ENCODE results near the gene RAB10.
"Not testable (repeated sequence)": the region's sequence is repeated elsewhere in the genome, so short reads cannot be mapped to it uniquely, and the experiment has no call there.

Gene RAB10

GRCh38 chr2:26016012-26016705 lies 17.7 kb upstream of the RAB10 start:
- DNase-seq (ENCODE audit: low read depth in 1 of 2, low spot score in 1 of 2) = no peak

- DNase-seq (ENCODE audit: low read depth in 1 of 2, low spot score in 1 of 2) = not testable (repeated sequence)
These were observed 17.2 kb upstream of the RAB10 start for GRCh38 chr2:26016706-26017045.

- no peak for DNase-seq (ENCODE audit: low read depth in 1 of 2, low spot score in 1 of 2)
These were observed 16.3 kb upstream of the RAB10 start for GRCh38 chr2:26017464-26018183.

GRCh38 chr2:26018184-26019055 lies 15.5 kb upstream of the RAB10 start:
- DNase-seq (ENCODE audit: low read depth in 1 of 2, low spot score in 1 of 2) = peak in 1 of 2 donors; percentile 13

DNA sequence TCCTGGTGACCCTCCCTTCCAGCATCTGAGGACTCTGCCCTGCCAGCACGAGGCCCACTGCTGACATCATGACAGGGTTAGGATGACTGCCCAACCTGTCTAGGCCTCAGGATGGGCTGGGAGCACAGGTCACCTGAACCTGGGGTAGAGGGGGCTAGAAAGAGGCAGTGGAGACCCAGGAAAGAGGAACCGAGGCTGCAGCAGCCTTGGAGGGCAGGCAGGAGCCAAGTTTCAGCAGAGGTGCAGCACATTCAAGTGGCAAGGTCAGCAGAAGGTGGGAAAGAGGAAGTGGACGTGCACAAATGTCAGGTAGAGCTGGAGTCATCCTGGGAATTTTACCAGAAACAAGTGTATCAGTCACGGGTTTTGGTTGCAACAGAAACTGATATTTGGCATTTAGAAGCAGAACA lies 13.6 kb upstream of the RAB10 start:
- DNase-seq (ENCODE audit: low read depth in 1 of 2, low spot score in 1 of 2) = no peak

GRCh38 chr2:26024260-26024659 lies 9.6 kb upstream of the RAB10 start:
- no peak for DNase-seq (ENCODE audit: low read depth in 1 of 2, low spot score in 1 of 2)

- no peak for DNase-seq (ENCODE audit: low read depth in 1 of 2, low spot score in 1 of 2)
These were observed 8.4 kb upstream of the RAB10 start for GRCh38 chr2:26025509-26025908.

DNA sequence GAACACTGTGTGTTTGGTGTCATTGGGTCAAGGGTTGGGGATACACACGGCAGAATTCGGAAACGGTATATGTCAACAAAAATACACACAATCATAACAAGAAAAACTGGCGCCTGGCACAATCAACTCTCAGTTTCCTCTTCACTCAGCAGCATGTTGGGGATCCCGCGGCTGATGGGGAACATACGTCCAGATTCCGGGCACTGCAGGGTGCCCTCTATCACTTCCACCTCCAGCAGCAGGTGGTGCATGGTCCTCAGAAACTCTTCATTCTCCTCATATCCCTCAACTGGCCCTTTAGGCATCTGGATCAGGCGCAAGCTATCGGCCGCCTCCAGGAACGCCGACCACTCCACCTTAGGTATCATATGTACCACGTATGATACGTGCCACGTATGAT lies 5.8 kb upstream of the RAB10 start:
- not testable (repeated sequence) for DNase-seq (ENCODE audit: low read depth in 1 of 2, low spot score in 1 of 2)

- DNase-seq (ENCODE audit: low read depth in 1 of 2, low spot score in 1 of 2) = not testable (repeated sequence)
These were observed 1.2 kb upstream of the RAB10 start for GRCh38 chr2:26032586-26033269.

DNA sequence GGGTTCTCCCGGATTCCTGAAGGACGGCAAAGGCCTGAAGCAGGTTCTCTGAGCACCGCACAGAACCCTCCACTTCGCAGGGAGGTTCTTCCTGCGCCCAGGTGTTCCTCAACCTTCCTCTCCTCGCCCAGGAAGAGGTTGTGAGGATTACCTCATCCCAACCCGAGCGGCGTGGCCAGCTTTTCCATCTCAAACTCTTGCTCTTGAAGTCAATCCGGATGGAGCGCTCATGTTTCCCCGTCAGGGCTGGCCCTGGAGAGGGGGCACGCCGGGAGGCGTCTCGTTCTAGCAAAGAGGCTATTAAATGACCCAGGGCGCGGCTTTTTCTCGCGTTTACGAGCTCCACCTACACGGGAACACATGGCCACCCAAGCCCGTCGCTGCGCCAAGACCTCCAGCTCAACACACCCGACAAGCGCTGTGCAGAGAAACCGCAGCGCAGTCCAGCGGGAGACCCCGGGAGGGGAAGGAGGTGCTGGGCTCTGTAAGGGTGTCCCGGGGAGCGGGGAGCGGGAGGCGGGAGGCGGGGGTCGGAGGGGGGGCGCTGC lies 540 bp upstream of the RAB10 start:
- no peak for DNase-seq (ENCODE audit: low read depth in 1 of 2, low spot score in 1 of 2)

GRCh38 chr2:26034637-26034992 lies 731 bp downstream of the RAB10 start:
- DNase-seq (ENCODE audit: low read depth in 1 of 2, low spot score in 1 of 2) = no peak

DNA sequence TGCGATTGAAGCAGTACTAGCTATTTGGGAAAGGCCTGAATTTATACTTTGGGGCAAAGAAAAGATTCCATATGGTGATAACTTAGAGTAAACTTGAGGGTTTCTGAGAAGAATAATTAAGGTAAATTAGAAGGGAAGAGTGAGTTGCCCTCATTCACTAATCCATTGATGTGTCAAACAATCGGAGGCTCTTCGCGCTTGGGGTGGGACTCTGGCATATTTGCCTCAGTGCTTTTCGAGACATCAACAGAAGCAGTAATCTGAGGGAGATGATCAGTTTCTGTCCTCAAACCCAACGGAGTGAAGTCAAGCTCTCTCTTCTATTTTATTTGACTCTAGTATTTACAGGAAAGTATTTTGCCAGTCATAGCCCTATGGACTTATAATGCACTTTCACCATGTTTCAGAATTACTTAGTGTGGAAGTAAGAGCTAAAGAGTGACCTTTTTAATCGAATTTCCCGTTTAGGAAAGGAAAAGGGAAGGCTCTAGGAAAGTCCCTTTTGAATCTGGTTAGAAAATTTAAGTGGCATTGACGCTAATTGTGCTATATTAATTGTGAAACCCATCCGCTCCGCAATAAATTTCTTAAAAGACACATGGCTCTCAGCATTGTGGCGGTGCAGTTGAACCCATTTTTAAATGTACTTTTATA lies 1.3 kb downstream of the RAB10 start:
- DNase-seq (ENCODE audit: low read depth in 1 of 2, low spot score in 1 of 2) = no peak

DNA sequence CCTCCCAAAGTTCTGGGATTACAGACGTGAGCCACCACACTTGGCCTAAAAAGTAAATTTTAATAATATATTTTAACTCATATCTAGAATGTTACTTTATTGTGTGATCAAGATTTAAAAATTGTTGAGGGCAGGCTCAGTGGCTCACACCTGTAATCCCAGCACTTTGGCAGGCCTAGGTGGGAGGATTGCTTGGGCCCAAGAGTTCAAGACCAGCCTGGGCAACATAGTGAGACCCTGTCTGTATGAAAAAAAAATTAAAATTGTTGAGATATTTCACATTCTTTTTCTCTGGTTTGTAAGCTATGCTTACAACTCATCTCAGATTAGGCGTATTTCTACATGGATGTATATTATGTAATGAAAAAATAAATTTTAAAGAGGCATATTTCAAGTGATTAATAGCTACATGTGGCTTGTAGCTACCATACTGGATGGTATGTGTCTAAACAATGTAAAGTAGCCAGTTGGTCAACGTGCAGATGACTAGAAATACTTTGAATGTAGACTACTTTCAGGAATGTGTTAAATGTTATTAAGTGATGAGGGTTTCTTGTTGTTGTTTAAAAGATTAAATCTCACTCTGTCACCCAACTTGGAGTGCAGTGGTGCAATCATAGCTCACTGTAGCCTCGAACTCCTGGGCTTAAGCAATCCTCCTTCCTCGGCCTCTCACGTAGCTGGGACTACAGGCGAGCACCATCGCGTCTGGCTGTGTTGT lies 5.9 kb downstream of the RAB10 start:
- no peak for DNase-seq (ENCODE audit: low read depth in 1 of 2, low spot score in 1 of 2)

- no peak for DNase-seq (ENCODE audit: low read depth in 1 of 2, low spot score in 1 of 2)
These were observed 9.2 kb downstream of the RAB10 start for GRCh38 chr2:26043109-26043508.

DNA sequence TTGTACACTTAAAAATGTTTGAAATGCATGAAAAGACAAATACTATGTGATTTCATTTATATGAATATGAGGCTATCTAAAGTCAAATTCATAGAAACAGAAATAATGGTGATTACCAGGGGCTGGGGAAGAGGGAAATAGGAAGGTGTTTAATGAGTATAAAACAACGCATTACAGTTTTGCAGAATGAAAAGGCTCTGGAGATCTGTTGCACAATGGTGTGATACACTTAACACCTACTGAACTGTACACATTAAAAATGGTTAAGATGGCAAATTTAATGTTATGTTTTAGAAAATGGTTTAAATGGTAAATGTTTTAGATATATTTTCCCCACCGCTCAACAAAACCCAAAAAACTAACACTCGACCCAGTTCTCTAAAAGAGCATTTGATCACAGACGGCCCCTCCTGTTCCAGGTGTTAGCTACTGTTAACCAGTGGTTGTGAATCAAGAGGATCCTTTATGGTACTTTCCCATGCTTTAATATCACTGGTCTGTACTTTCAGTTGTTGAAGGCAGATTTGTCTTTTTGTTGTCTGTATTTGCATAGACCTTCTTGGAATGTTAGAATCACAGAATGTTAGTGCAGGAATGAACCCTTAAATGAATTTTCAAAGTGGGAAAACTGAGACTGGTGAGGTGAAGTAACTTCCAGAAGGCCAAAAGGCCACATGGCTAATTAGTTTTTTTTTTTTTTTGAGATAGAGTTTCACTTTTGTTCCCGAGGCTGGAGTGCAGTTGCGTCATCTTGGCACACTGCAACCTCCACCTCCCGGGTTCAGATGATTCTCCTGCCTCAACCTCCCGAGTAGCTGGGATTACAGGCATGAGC lies 10.2 kb downstream of the RAB10 start:
- no peak for DNase-seq (ENCODE audit: low read depth in 1 of 2, low spot score in 1 of 2)

DNA sequence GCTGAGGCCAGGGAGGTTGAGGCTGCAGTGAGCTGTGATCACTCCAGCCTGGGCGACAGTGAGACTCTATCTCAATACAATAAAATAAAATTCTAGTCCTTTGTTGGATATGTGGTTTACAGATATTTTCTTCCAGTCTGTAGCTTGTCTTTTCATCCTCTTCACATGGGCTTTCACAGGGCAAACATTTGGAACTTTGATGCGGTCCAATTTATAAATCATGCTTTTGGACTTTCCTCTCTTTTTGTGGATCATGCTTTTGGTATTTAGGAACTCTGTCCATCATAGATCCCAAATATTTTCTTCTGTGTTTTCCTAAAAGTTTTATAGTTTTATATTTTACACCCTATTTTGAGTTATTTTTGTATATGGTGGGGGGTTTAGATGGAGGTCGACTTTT lies 14.9 kb downstream of the RAB10 start:
- no peak for DNase-seq (ENCODE audit: low read depth in 1 of 2, low spot score in 1 of 2)

DNA sequence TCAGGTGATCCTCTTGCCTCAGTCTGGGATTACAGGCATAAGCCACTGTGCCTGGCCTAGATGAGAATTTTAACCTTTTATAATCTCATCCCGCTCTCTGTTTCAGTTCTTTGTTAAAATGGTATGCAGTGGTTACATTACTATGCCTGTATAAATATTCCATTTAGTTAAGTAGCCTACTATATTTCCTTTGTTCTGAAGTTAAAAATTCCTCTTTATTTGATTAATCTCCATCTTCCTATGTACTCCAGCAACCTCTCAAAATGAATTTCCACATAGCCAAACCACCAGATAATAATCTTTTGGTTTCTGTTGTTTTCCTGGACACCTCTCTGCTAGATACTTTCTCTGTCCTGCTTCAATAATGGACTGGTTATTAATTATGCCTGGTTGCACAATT lies 15.8 kb downstream of the RAB10 start:
- no peak for DNase-seq (ENCODE audit: low read depth in 1 of 2, low spot score in 1 of 2)

DNA sequence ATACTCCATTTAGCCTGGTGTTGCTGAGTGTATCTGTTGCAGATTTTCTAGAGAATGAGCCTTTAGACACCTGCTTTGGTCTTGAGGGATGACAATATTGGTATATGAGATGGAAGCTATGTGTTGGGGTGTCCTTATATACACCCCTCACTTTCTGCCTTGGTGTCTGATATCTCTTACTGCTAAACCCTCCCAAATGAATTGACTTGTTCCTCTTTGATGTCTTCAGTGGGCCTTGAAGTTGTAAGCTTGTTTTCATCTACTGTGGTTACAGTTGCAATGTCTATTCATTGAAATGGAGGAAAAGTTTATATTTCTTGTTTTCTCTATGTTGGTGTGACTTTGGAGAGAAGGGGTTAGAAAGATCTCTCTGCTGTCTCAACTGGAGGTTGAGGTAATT lies 18.9 kb downstream of the RAB10 start:
- no peak for DNase-seq (ENCODE audit: low read depth in 1 of 2, low spot score in 1 of 2)
